IPS-20b (cell line): ENCODE results near the gene PTCRA.

Experiments
- H3K27ac ChIP-seq: one replicate; pipeline ENCODE4 v1.5.1; 2013; ENCODE audit warnings: low read length
- H3K27me3 ChIP-seq: 2 replicates; pipeline ENCODE4 v1.6.1; 2013; ENCODE audit warnings: mild to moderate bottlenecking, low read length, inconsistent platforms; ENCODE audit not compliant: insufficient read depth
- H3K36me3 ChIP-seq: 2 replicates; pipeline ENCODE4 v1.6.1; 2013; ENCODE audit warnings: low read depth, mild to moderate bottlenecking, inconsistent platforms, low read length, moderate library complexity; ENCODE audit not compliant: insufficient read depth
- H3K4me1 ChIP-seq: 2 replicates; pipeline ENCODE4 v1.6.1; 2013; ENCODE audit warnings: mild to moderate bottlenecking, control low read depth, inconsistent platforms, low read length, moderate library complexity; ENCODE audit not compliant: insufficient read depth
- H3K4me3 ChIP-seq: 2 replicates; pipeline ENCODE4 v1.5.1; 2013; ENCODE audit warnings: mild to moderate bottlenecking, low read length, inconsistent platforms
- H3K9ac ChIP-seq: 2 replicates; pipeline ENCODE4 v1.6.1; 2013; ENCODE audit warnings: low read depth, mild to moderate bottlenecking, inconsistent platforms, low read length, moderate library complexity
- H3K9me3 ChIP-seq: 2 replicates; pipeline ENCODE4 v1.6.1; 2013; ENCODE audit warnings: mild to moderate bottlenecking, low read depth, low read length, inconsistent platforms; ENCODE audit not compliant: insufficient read depth

PTCRA gene

GRCh38 chr6:42968126-42968701 is 52.4 kb downstream of the PTCRA start:
- peaks cover 8% of the 10 kb centered on the region; the same call in 1 of the 2 replicates for H3K4me1 ChIP-seq
- no peak overlapping the region for H3K9ac ChIP-seq
- no peak overlapping the region for H3K27ac ChIP-seq
- H3K4me3 ChIP-seq, result no peak overlapping the region
- no peaks in the 10 kb centered on the region for H3K27me3 ChIP-seq
- no peaks in the 10 kb centered on the region for H3K36me3 ChIP-seq
- H3K9me3 ChIP-seq, result no peaks in the 10 kb centered on the region

- Histone ChIP-seq H3K4me3 (no peak overlapping the region), H3K4me1 (peaks cover 8% of the 10 kb centered on the region; the same call in 1 of the 2 replicates), H3K9ac (no peak overlapping the region), H3K27ac (no peak overlapping the region), H3K36me3 (no peaks in the 10 kb centered on the region), H3K27me3 (no peaks in the 10 kb centered on the region), H3K9me3 (no peaks in the 10 kb centered on the region)
Measured at GRCh38 chr6:42968783-42969182, 52.9 kb downstream of the PTCRA start.

- H3K4me1 ChIP-seq, result peaks cover 8% of the 10 kb centered on the region; the same call in 1 of the 2 replicates
- no peak overlapping the region for H3K9ac ChIP-seq
- no peaks in the 10 kb centered on the region for H3K36me3 ChIP-seq
- H3K27ac ChIP-seq, result no peak overlapping the region
- H3K4me3 ChIP-seq, result no peak overlapping the region
- no peaks in the 10 kb centered on the region for H3K9me3 ChIP-seq
- H3K27me3 ChIP-seq, result no peaks in the 10 kb centered on the region
Measured at GRCh38 chr6:42969431-42969830, 53.6 kb downstream of the PTCRA start.

- H3K36me3 ChIP-seq, result no peaks in the 10 kb centered on the region
- H3K9me3 ChIP-seq, result no peaks in the 10 kb centered on the region
- no peak overlapping the region for H3K9ac ChIP-seq
- peaks cover 8% of the 10 kb centered on the region; the same call in 1 of the 2 replicates for H3K4me1 ChIP-seq
- H3K27ac ChIP-seq, result no peak overlapping the region
- no peaks in the 10 kb centered on the region for H3K27me3 ChIP-seq
- no peak overlapping the region for H3K4me3 ChIP-seq
Measured at GRCh38 chr6:42969934-42970333, 54.1 kb downstream of the PTCRA start.

GRCh38 chr6:42970871-42971612 is 55.2 kb downstream of the PTCRA start:
- H3K9me3 ChIP-seq, result no peaks in the 10 kb centered on the region
- H3K4me1 ChIP-seq, result peaks cover 8% of the 10 kb centered on the region; the same call in 1 of the 2 replicates
- no peak overlapping the region for H3K27ac ChIP-seq
- no peak overlapping the region for H3K4me3 ChIP-seq
- H3K9ac ChIP-seq, result no peak overlapping the region; the same call in 1 of the 2 replicates
- no peaks in the 10 kb centered on the region for H3K27me3 ChIP-seq
- H3K36me3 ChIP-seq, result no peaks in the 10 kb centered on the region

GRCh38 chr6:42971746-42972327 is 56.0 kb downstream of the PTCRA start:
- H3K9ac ChIP-seq, result no peak overlapping the region; the same call in 1 of the 2 replicates

GRCh38 chr6:42973926-42974325 is 58.1 kb downstream of the PTCRA start:
- H3K9ac ChIP-seq, result no peak overlapping the region
- no peaks in the 10 kb centered on the region for H3K9me3 ChIP-seq
- H3K27me3 ChIP-seq, result no peaks in the 10 kb centered on the region
- H3K4me3 ChIP-seq, result no peak overlapping the region
- peaks cover 8% of the 10 kb centered on the region; the same call in 1 of the 2 replicates for H3K4me1 ChIP-seq
- no peaks in the 10 kb centered on the region for H3K36me3 ChIP-seq
- H3K27ac ChIP-seq, result no peak overlapping the region

More at GRCh38 chr6:42971746-42972327, 56.0 kb downstream of the PTCRA start:
- no peaks in the 10 kb centered on the region for H3K27me3 ChIP-seq
- no peak overlapping the region for H3K27ac ChIP-seq
- no peaks in the 10 kb centered on the region for H3K36me3 ChIP-seq
- peaks cover 8% of the 10 kb centered on the region; the same call in 1 of the 2 replicates for H3K4me1 ChIP-seq
- H3K4me3 ChIP-seq, result no peak overlapping the region
- H3K9me3 ChIP-seq, result no peaks in the 10 kb centered on the region

GRCh38 chr6:42974919-42975505 is 59.2 kb downstream of the PTCRA start:
- H3K27me3 ChIP-seq, result no peaks in the 10 kb centered on the region
- no peak overlapping the region for H3K9ac ChIP-seq
- H3K4me3 ChIP-seq, result no peak overlapping the region
- H3K27ac ChIP-seq, result no peak overlapping the region
- peaks cover 8% of the 10 kb centered on the region for H3K4me1 ChIP-seq
- H3K9me3 ChIP-seq, result no peaks in the 10 kb centered on the region
- no peaks in the 10 kb centered on the region for H3K36me3 ChIP-seq
